VCaP (cell line): ENCODE measurements around the gene FAM228A.

ENCODE experiments used
- H3K27ac ChIP-seq: fragments of 450-650 bp; 2 replicates; pipeline ENCODE4 v1.5.1; 2017
- TF ChIP-seq, protein P1 (sequence below): fragments of 450-650 bp; conservative IDR thresholded peaks from 2 replicates; pipeline ENCODE4 v1.5.1; 2017; ENCODE audit warnings: mild to moderate bottlenecking, moderate library complexity

The FAM228A gene

GRCh38 chr2:24175631-24176187, 856 bp downstream of the FAM228A start:
- H3K27ac ChIP-seq: no peak overlapping the region
- TF ChIP-seq, protein P1, sequence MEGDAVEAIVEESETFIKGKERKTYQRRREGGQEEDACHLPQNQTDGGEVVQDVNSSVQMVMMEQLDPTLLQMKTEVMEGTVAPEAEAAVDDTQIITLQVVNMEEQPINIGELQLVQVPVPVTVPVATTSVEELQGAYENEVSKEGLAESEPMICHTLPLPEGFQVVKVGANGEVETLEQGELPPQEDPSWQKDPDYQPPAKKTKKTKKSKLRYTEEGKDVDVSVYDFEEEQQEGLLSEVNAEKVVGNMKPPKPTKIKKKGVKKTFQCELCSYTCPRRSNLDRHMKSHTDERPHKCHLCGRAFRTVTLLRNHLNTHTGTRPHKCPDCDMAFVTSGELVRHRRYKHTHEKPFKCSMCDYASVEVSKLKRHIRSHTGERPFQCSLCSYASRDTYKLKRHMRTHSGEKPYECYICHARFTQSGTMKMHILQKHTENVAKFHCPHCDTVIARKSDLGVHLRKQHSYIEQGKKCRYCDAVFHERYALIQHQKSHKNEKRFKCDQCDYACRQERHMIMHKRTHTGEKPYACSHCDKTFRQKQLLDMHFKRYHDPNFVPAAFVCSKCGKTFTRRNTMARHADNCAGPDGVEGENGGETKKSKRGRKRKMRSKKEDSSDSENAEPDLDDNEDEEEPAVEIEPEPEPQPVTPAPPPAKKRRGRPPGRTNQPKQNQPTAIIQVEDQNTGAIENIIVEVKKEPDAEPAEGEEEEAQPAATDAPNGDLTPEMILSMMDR: no peak

DNA sequence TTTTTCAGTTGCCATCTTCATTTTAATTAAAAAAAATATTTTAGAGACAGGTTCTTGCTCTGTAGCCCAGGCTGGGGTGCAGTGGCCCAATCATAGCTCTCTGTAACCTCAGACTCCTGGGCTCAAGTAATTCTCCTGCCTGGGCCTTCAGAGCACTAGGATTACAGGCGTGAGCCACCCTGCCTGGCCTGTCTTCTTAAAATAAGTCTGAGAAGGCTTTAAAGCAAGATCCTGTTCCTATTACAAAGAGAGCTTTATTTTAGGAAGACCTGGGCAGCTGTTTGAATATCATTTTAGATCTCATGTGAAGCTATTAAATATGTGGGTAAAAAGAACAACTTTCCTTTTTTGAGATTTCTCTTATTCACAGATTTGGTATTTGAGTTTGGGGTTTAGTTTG, 1.5 kb downstream of the FAM228A start:
- TF ChIP-seq, protein P1: no peak
- H3K27ac ChIP-seq: no peak overlapping the region

DNA sequence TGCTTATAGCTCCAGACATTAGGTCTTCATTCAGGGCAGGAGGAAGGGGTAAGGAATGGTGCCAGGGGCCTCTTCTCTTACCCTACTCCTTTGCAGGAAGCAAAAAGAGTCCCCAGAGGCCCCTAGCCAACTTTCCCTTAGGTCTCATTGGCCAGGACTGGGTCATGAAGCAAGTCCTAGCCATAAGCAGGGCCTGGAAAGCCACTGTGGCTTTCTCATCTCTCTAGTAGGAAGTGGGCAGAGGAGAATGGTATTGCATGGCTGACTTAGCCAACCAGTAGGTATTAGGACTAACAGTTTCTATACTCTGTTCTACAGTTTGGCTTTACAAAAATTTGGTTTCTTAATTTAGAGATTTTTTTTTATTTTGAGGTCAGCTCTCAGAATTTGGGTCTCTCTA, 4.8 kb downstream of the FAM228A start:
- TF ChIP-seq, protein P1: no peak
- H3K27ac ChIP-seq: no peak overlapping the region

DNA sequence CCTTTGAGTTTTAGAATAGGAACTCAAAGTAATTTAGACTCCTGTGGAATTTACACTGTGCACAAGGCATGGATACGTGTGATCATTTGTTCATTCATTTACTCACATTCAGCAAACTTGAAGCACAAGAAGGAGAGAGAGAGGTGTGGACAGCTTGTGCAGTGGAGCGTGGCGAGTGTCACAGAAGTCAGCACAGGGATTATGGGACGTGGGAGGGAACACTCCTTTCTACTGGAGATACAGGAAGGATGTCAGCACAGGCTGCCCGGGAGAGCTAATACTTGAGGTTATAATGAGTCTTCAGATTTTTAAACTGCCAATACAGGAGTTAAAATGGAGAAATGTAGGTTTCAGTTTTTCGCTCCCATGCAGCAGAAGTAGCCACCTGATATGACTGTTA, 7.0 kb downstream of the FAM228A start:
- H3K27ac ChIP-seq: peak overlapping the region; percentile 51
- TF ChIP-seq, protein P1: no peak

DNA sequence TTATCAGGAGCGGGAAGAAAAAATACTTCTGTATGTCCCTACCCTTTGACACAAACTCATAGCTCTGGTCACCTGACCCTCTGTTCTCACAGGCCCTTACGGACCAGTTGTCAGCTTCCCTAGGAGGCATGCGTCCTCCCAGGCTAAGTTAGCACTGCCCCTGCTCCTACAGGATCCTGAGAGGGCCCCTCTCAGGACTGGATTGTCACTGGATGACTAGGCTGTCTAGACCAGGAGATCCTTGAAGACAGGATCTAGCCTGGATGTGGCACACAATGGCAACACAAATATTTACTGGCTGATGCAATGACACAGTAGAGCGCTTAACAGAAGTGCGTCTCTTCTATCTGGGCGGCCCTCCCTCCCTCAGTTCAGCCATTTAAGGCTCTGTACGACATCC, 7.7 kb downstream of the FAM228A start:
- peak overlapping the region; percentile 51 for H3K27ac ChIP-seq
- TF ChIP-seq, protein P1: no peak

GRCh38 chr2:24183366-24184069, 8.7 kb downstream of the FAM228A start:
- peak overlapping the region; percentile 51 for H3K27ac ChIP-seq

DNA sequence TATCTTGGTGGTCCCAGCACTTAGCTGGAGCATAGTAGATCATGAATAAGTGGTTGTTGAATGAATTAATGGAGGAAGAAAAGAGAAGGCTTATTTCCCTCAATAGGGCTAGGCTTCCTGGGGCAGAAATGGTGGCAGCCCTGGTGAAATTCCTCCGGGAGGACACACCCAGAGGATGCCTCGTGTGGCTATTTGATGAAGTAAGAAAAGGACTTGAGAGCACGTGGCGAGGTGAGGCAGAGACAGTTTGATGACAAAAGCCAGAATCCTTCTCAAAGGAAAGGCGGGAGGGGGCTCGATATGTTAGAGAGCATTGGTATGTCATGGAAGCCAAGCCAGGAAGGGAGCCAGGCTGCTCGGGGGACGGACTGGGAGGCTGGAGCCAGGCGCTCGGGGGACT, 14.7 kb downstream of the FAM228A start:
- TF ChIP-seq, protein P1: no peak
- no peak overlapping the region for H3K27ac ChIP-seq

More at GRCh38 chr2:24183366-24184069, 8.7 kb downstream of the FAM228A start:
- TF ChIP-seq, protein P1: no peak
